ENCODE data around the gene PARP1.
A peak's percentile ranks its signal among the peaks of the same experiment; 100 is the strongest.

Gene PARP1

GRCh38 chr1:226407497-226408284 lies at the start of gene PARP1:
PARP1 (minus strand) TSS chr1:226408093; CDS start chr1:226407929, 164 bp downstream.
- peak; percentile 93 for DNase-seq (ENCODE audit: low read depth)
- H3K4me3 ChIP-seq (replicated peaks; ENCODE audit: low read depth, low read length) = peak within 1 kb of the TSS; percentile 74
- TF ChIP-seq CTCF (IDR thresholded peaks at IDR 0.05; ENCODE audit: low read length, missing control alignments) = peak; percentile 3

- no peak for TF ChIP-seq CTCF (IDR thresholded peaks at IDR 0.05; ENCODE audit: low read length, missing control alignments)
- DNase-seq (ENCODE audit: low read depth) = peak; percentile 13
- no peak overlapping the region for H3K4me3 ChIP-seq (replicated peaks; ENCODE audit: low read depth, low read length)
These were observed 49.4 kb upstream of the PARP1 start for GRCh38 chr1:226457307-226457712.

GRCh38 chr1:226455843-226456242 lies 48.0 kb upstream of the PARP1 start:
- no peak for TF ChIP-seq CTCF (IDR thresholded peaks at IDR 0.05; ENCODE audit: low read length, missing control alignments)
- H3K4me3 ChIP-seq (replicated peaks; ENCODE audit: low read depth, low read length) = no peak overlapping the region

GRCh38 chr1:226454349-226454748 lies 46.5 kb upstream of the PARP1 start:
- DNase-seq (ENCODE audit: low read depth) = no peak
- H3K4me3 ChIP-seq (replicated peaks; ENCODE audit: low read depth, low read length) = no peak overlapping the region
- TF ChIP-seq CTCF (IDR thresholded peaks at IDR 0.05; ENCODE audit: low read length, missing control alignments) = no peak

More at GRCh38 chr1:226455843-226456242, 48.0 kb upstream of the PARP1 start:
- no peak for DNase-seq (ENCODE audit: low read depth)

- no peak for TF ChIP-seq CTCF (IDR thresholded peaks at IDR 0.05; ENCODE audit: low read length, missing control alignments)
- DNase-seq (ENCODE audit: low read depth) = no peak
- H3K4me3 ChIP-seq (replicated peaks; ENCODE audit: low read depth, low read length) = no peak overlapping the region
These were observed 45.3 kb upstream of the PARP1 start for GRCh38 chr1:226453015-226453704.

- H3K4me3 ChIP-seq (replicated peaks; ENCODE audit: low read depth, low read length) = no peak overlapping the region
- DNase-seq (ENCODE audit: low read depth) = no peak
- no peak for TF ChIP-seq CTCF (IDR thresholded peaks at IDR 0.05; ENCODE audit: low read length, missing control alignments)
These were observed 42.8 kb upstream of the PARP1 start for GRCh38 chr1:226450688-226451087.

Data from fibroblast of pulmonary artery (primary cell).